ENCODE measurements around the gene USH1C.

USH1C gene

DNA sequence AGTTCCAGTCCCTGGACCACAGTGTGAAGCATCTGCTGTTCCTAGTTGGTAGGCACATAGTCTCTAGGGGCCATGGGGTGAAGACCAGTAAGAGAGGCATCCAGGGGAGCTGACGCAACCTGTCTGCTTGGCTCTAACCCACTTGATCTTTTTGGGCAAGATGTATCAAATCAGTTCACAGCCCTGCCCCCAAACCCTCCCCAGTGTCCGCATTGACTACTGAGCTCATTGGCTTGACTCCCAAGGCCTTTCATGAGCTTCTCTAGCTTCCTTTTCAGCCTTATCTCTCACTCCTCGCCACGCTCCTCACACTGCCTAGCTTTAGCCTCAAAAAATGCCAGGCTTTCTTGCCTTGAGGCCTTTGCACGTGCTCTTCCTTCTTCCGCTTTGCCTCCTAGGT lies 37.9 kb downstream of the USH1C start:
- no peaks in the 10 kb centered on the region for H3K9me3 ChIP-seq (ENCODE audit: control insufficient read depth, low read length)
- no peak overlapping the region for H3K4me3 ChIP-seq (ENCODE audit: low read length)
- H3K36me3 ChIP-seq (ENCODE audit: control insufficient read depth, insufficient read depth, low read length): no peaks in the 10 kb centered on the region
- H3K4me1 ChIP-seq (ENCODE audit: control insufficient read depth, insufficient read depth, low read length): no peaks in the 10 kb centered on the region
- H3K9ac ChIP-seq (ENCODE audit: low read length): no peak overlapping the region
- H3K27me3 ChIP-seq (ENCODE audit: control insufficient read depth, insufficient read depth, low read length): no peaks in the 10 kb centered on the region

DNA sequence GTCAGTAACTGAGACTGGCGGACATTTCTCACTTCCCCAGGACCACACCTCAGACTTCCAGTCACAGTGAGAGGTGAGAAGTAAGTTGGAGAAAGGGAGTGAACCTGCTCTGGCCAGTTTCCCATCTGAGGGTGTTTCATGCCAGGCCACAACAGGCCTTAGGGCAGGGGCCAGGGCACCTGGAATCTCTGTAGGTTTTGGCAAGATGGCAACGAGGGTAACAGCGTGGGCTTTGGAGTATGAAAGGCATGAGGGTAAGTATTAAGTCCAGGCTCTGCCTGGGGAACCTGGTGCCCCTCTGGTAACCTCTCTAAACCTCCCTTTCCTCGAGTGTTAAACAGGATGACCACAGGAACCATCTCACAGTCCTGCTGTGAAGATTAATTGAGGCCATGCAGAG lies 39.1 kb downstream of the USH1C start:
- Histone ChIP-seq H3K4me3 (ENCODE audit: low read length) (no peak overlapping the region), H3K36me3 (ENCODE audit: control insufficient read depth, insufficient read depth, low read length) (peaks cover 3% of the 10 kb centered on the region), H3K9ac (ENCODE audit: low read length) (no peak overlapping the region), H3K27me3 (ENCODE audit: control insufficient read depth, insufficient read depth, low read length) (no peaks in the 10 kb centered on the region), H3K9me3 (ENCODE audit: control insufficient read depth, low read length) (no peaks in the 10 kb centered on the region), H3K4me1 (ENCODE audit: control insufficient read depth, insufficient read depth, low read length) (no peaks in the 10 kb centered on the region)

DNA sequence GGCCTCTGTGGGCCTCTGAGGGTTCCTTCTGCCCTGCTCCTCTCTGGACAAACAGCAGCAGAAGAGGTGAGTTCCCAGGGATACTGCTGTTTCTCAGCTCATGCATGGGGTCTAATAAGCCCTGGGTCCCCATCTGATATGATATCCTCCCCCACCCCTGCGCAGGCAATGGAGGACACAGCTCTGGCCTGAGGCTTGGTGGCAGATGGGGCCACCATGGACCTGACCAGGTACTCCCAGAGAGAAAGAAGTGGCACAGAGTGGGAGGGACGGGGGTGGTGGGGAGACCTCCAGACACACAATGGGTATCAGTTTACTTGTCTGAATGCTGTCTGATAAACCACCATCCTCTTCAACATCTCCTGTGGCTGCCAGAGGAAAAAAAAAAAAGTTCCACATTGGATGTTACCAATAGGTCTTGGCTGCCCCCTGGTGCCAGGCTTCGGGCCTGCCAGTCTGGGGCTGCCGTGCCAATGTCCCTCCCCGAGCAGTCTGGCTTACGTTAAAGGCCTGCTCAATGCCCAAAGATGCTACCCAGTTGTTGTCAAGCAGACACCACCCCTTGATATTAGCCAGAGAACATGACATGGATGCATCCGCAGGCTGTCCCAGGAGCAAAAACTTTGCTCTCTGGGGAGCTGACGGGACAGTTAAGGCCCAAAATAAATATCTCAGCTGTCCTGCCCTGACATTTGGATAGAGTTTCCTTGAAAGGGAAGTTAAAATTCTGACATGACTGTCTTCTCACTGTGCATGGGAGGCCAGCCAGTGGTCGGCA lies 39.7 kb downstream of the USH1C start:
- Histone ChIP-seq H3K4me1 (ENCODE audit: control insufficient read depth, insufficient read depth, low read length) (no peaks in the 10 kb centered on the region), H3K9ac (ENCODE audit: low read length) (no peak overlapping the region), H3K27me3 (ENCODE audit: control insufficient read depth, insufficient read depth, low read length) (no peaks in the 10 kb centered on the region), H3K4me3 (ENCODE audit: low read length) (no peak overlapping the region), H3K36me3 (ENCODE audit: control insufficient read depth, insufficient read depth, low read length) (peaks cover 3% of the 10 kb centered on the region), H3K9me3 (ENCODE audit: control insufficient read depth, low read length) (no peaks in the 10 kb centered on the region)

DNA sequence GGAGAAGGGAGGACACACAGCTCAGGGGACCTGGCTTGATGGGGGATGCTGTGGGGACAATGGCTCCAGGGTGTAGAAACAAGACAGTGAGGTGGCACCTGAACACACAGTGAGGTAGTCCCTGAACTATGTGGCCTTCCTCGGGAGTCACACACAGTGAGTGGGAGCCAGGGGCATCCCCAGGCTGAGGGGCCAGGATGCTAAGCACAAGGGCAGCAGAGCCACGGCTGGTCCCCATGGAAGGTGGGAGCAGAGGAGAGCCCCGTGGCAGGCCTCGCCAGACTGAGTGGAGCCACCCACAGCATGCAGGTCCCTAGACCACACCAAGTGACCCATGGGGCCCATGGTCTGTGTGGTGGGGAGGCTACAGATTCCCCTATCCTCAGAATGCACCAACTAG lies 41.6 kb downstream of the USH1C start:
- Histone ChIP-seq H3K9ac (ENCODE audit: low read length) (no peak overlapping the region), H3K9me3 (ENCODE audit: control insufficient read depth, low read length) (no peaks in the 10 kb centered on the region), H3K4me3 (ENCODE audit: low read length) (no peak overlapping the region), H3K27me3 (ENCODE audit: control insufficient read depth, insufficient read depth, low read length) (no peaks in the 10 kb centered on the region), H3K36me3 (ENCODE audit: control insufficient read depth, insufficient read depth, low read length) (peaks cover 3% of the 10 kb centered on the region), H3K4me1 (ENCODE audit: control insufficient read depth, insufficient read depth, low read length) (no peaks in the 10 kb centered on the region)

DNA sequence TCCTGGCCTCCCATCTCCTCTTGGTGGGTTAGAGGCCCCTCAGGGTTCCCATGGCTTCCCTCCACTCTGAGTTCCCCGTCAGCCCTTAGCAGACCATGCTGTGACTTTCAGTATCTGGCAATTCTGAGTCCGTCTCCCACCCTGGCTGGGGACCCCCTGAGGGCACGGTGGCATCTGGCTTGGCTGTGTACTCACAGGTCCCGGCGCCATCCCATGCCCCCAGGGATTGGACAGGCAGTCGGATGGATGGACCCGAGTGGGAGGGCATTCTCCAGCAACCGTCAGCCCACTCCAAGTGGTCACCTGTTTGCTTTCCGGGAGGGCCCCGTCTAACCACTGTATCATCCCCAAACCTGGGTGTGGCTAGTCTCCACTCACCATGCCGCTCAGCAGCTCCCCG lies 43.5 kb downstream of the USH1C start:
- Histone ChIP-seq H3K27me3 (ENCODE audit: control insufficient read depth, insufficient read depth, low read length) (no peaks in the 10 kb centered on the region), H3K4me3 (ENCODE audit: low read length) (no peak overlapping the region), H3K9ac (ENCODE audit: low read length) (no peak overlapping the region), H3K9me3 (ENCODE audit: control insufficient read depth, low read length) (no peaks in the 10 kb centered on the region), H3K36me3 (ENCODE audit: control insufficient read depth, insufficient read depth, low read length) (peaks cover 3% of the 10 kb centered on the region), H3K4me1 (ENCODE audit: control insufficient read depth, insufficient read depth, low read length) (no peaks in the 10 kb centered on the region)

DNA sequence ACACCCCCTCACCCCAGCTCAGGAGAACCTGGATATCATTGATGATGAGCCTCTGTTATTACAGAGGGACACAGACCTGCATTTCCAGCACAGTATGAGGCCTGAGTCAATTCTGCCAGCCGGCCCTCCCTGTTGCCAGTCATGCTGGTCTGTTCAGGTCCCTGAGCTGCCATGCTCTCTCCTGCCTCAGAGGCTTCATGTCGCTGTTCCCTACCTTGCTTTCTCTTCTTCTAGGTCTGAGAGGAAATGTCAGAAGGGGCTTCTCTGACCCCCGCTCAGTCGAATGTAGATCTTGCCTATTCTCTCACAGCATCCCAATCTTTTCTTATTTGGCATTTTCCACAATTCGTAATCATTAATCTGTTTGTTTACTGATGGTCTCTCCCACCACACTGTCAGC lies 45.7 kb downstream of the USH1C start:
- H3K36me3 ChIP-seq (ENCODE audit: control insufficient read depth, insufficient read depth, low read length): peaks cover 3% of the 10 kb centered on the region
- no peaks in the 10 kb centered on the region for H3K9me3 ChIP-seq (ENCODE audit: control insufficient read depth, low read length)
- H3K4me1 ChIP-seq (ENCODE audit: control insufficient read depth, insufficient read depth, low read length): no peaks in the 10 kb centered on the region
- no peak overlapping the region for H3K9ac ChIP-seq (ENCODE audit: low read length)
- no peak overlapping the region for H3K4me3 ChIP-seq (ENCODE audit: low read length)
- H3K27me3 ChIP-seq (ENCODE audit: control insufficient read depth, insufficient read depth, low read length): no peaks in the 10 kb centered on the region

DNA sequence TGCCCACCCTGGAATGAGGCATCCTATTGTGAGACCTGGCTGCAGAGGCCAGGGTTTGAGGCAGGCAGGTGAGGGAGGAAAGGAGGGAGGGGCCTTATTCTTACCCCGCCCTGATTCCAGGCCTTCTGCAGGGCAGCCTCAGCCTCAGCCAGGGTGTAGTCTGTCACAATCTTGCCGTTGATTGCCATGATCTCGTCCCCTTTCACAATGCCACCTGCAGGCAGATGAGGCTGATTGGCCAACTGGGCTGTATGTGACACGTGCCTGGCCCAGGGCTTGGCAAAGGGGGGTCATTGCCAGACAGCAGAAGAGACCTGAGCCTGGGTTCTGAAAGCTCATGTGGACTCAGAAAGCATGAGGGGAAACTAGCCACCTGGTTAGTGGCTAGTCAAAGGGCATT lies 46.2 kb downstream of the USH1C start:
- peaks cover 3% of the 10 kb centered on the region for H3K36me3 ChIP-seq (ENCODE audit: control insufficient read depth, insufficient read depth, low read length)
- H3K27me3 ChIP-seq (ENCODE audit: control insufficient read depth, insufficient read depth, low read length): no peaks in the 10 kb centered on the region
- no peak overlapping the region for H3K4me3 ChIP-seq (ENCODE audit: low read length)
- H3K9me3 ChIP-seq (ENCODE audit: control insufficient read depth, low read length): no peaks in the 10 kb centered on the region
- H3K9ac ChIP-seq (ENCODE audit: low read length): no peak overlapping the region
- no peaks in the 10 kb centered on the region for H3K4me1 ChIP-seq (ENCODE audit: control insufficient read depth, insufficient read depth, low read length)

DNA sequence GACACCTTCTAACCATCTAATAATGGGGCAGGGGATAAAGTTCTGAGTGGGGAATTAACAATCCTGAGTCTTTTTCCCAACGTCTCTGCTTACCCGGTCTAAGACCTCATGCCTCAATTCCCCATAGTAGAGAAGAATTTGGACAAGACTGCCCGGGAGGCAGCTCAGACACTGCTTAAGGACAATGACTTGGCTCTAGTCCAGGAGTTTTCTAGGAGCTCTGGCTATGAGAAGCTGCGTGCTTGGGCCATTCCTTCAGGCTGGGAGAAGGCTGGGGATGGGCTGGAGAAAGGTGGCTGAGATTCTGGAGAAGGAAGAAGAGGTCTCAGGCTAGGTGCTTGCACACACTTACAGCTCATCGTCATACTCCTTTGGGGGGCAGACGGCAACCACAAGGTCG lies 47.8 kb downstream of the USH1C start:
- Histone ChIP-seq H3K4me3 (ENCODE audit: low read length) (no peak overlapping the region), H3K27me3 (ENCODE audit: control insufficient read depth, insufficient read depth, low read length) (no peaks in the 10 kb centered on the region), H3K9ac (ENCODE audit: low read length) (no peak overlapping the region), H3K36me3 (ENCODE audit: control insufficient read depth, insufficient read depth, low read length) (peaks cover 3% of the 10 kb centered on the region), H3K9me3 (ENCODE audit: control insufficient read depth, low read length) (no peaks in the 10 kb centered on the region), H3K4me1 (ENCODE audit: control insufficient read depth, insufficient read depth, low read length) (no peaks in the 10 kb centered on the region)

DNA sequence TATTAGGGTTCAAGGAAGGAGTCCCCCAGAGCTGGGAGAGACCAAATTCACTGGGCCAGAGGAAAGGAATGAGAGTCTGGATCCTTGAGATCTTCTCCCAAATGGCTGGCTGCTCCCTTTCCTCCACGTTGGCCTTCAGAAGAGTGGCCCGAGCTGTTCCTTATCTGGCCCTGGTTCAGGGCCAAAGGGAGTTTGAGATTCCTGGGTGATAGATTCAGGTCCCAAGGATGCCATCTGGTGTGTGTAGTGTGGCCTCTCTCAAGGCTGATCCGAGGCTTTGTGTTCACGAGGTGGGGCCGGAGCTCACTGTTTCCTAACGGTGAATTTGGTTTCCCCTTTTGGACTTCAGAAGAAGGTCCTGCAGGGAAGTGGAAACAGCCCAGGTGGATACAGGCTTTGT lies 50.2 kb downstream of the USH1C start:
- H3K27me3 ChIP-seq (ENCODE audit: control insufficient read depth, insufficient read depth, low read length): peaks cover 5% of the 10 kb centered on the region
- H3K9ac ChIP-seq (ENCODE audit: low read length): no peak overlapping the region
- H3K4me3 ChIP-seq (ENCODE audit: low read length): no peak overlapping the region
- no peaks in the 10 kb centered on the region for H3K4me1 ChIP-seq (ENCODE audit: control insufficient read depth, insufficient read depth, low read length)
- H3K9me3 ChIP-seq (ENCODE audit: control insufficient read depth, low read length): no peaks in the 10 kb centered on the region
- no peaks in the 10 kb centered on the region for H3K36me3 ChIP-seq (ENCODE audit: control insufficient read depth, insufficient read depth, low read length)

DNA sequence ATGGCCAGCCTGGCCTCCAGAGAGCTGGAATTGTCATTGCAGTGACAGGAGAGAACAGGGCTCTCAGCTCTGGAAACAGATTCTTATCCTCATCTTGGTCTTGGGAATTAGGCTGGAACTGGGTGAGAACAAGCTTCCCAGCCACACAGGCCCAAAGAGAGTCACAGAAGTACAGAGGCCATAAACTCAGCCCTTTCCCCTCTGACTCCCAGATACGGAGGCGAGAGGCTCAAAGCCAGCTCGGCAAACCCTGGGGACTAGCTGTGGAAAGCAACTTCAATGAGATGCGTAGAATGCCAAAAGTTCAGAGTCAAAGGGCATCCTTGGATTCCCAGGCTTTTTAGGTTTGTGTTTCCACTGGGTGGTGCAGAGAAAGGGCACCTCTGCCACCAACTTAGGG lies 53.3 kb downstream of the USH1C start:
- H3K27me3 ChIP-seq (ENCODE audit: control insufficient read depth, insufficient read depth, low read length): peaks cover 12% of the 10 kb centered on the region
- H3K4me3 ChIP-seq (ENCODE audit: low read length): no peak overlapping the region
- no peaks in the 10 kb centered on the region for H3K36me3 ChIP-seq (ENCODE audit: control insufficient read depth, insufficient read depth, low read length)
- H3K9ac ChIP-seq (ENCODE audit: low read length): no peak overlapping the region
- H3K4me1 ChIP-seq (ENCODE audit: control insufficient read depth, insufficient read depth, low read length): no peaks in the 10 kb centered on the region
- no peaks in the 10 kb centered on the region for H3K9me3 ChIP-seq (ENCODE audit: control insufficient read depth, low read length)

DNA sequence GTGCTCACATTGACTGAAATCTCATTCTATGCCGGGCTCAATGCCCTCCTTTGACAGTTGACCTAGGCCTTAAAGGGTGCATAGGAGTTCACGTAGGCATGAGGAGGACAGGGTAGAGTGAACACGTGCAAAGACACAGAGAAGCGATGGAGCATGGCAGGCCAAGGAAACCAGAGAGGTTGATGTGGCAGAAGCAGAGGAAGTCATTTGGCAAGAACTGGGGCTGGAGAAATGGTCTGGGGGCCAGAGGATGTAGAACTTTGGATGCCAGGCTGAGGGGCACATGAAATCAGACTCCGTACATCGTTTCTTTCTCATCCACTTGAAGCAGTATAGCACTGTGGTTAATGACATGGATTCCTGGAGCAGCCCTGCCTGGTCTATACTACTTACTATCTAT lies 54.0 kb downstream of the USH1C start:
- H3K36me3 ChIP-seq (ENCODE audit: control insufficient read depth, insufficient read depth, low read length): no peaks in the 10 kb centered on the region
- no peaks in the 10 kb centered on the region for H3K9me3 ChIP-seq (ENCODE audit: control insufficient read depth, low read length)
- H3K9ac ChIP-seq (ENCODE audit: low read length): no peak overlapping the region
- no peak overlapping the region for H3K4me3 ChIP-seq (ENCODE audit: low read length)
- no peaks in the 10 kb centered on the region for H3K4me1 ChIP-seq (ENCODE audit: control insufficient read depth, insufficient read depth, low read length)
- H3K27me3 ChIP-seq (ENCODE audit: control insufficient read depth, insufficient read depth, low read length): peaks cover 12% of the 10 kb centered on the region

DNA sequence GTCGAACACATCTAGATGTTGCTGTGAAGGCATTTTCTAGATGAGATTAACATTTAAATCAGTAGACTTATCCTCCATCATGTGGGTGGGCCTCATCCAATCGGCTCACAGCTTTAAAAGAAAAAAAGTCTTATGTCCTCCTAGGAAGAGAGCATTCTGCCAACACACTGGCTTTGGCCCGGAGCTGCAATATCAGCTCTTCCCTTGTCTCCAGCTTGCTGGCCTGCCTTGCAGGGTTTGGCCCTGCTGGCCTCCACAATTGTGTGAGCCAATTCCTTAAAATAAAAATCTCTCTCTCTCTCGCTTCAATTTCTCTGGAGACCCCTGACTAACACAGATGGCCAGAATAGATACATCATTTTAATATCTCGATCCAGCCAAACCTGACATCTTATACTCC lies 54.5 kb downstream of the USH1C start:
- H3K9me3 ChIP-seq (ENCODE audit: control insufficient read depth, low read length): no peaks in the 10 kb centered on the region
- no peaks in the 10 kb centered on the region for H3K36me3 ChIP-seq (ENCODE audit: control insufficient read depth, insufficient read depth, low read length)
- H3K4me3 ChIP-seq (ENCODE audit: low read length): no peak overlapping the region
- no peak overlapping the region for H3K9ac ChIP-seq (ENCODE audit: low read length)
- H3K4me1 ChIP-seq (ENCODE audit: control insufficient read depth, insufficient read depth, low read length): no peaks in the 10 kb centered on the region
- peaks cover 12% of the 10 kb centered on the region for H3K27me3 ChIP-seq (ENCODE audit: control insufficient read depth, insufficient read depth, low read length)

DNA sequence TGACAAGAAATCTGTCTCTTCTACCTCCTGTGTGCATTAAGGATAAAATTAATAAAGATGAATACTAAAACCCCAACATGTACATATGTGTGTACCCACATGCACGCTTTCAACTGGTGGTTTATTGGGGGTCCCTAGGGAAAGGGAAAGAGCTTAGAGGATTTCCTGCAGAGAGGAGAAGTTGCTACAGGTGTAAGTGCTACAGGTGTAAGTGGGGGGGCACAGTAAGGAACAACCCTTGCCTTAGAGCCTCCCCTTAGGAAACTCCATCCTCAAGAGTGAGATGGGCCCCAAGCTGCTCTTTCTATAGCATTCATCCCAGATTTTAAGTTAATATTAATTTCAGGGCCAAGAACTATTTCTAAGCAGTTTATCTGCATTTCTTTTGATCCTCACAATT lies 55.7 kb downstream of the USH1C start:
- Histone ChIP-seq H3K4me3 (ENCODE audit: low read length) (no peak overlapping the region), H3K27me3 (ENCODE audit: control insufficient read depth, insufficient read depth, low read length) (peaks cover 12% of the 10 kb centered on the region), H3K9me3 (ENCODE audit: control insufficient read depth, low read length) (no peaks in the 10 kb centered on the region), H3K9ac (ENCODE audit: low read length) (no peak overlapping the region), H3K36me3 (ENCODE audit: control insufficient read depth, insufficient read depth, low read length) (no peaks in the 10 kb centered on the region), H3K4me1 (ENCODE audit: control insufficient read depth, insufficient read depth, low read length) (no peaks in the 10 kb centered on the region)

All from mucosa of stomach (tissue), 1 donor.